ENCODE measurements around the gene L2HGDH. TPM values are rescaled to one million over a fixed set of nuclear protein-coding genes. Genes with fewer than 3 reads are reported as not detected.

L2HGDH gene
- total RNA-seq, 1 experiment from 2014 or later = 18.6 TPM

DNA sequence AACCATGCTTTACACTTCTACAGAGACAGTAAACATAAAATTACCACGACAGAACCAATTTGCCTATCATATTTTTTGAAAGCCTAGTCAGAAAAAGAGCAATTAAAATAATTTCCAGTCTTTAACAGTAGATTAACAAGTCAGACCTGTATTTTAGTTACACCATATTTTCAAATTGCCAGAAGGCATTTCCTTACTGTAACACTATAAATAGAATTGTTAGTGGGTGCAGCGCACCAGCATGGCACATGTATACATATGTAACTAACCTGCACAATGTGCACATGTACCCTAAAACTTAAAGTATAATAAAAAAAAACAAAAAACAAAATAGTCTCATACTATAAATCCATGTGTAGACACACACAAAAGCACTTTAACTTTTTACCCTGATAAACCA, 96.6 kb downstream of the L2HGDH start:
- intact Hi-C loops (cut with micrococcal nuclease; ENCODE audit: unreplicated experiment) = no loop called here
- Histone ChIP-seq H3K4me1 (replicated peaks; ENCODE audit: insufficient read depth) (peaks cover 13% of the 10 kb centered on the region), H2AFZ (no peak overlapping the region), H3K9me3 (ENCODE audit: insufficient read depth, low read depth) (no peaks in the 10 kb centered on the region; the same call in 1 of the 2 replicates), H3F3A (ENCODE audit: insufficient read depth, low read depth) (peaks cover 8% of the 10 kb centered on the region), H3K79me2 (ENCODE audit: low read depth) (0 out of 2 replicates have a peak, but pooled peaks cover 4% of the 10 kb centered on the region), H3K4me3 (0 out of 2 replicates have a peak overlapping the region, but pooled peaks have one; percentile 8), H3K36me3 (ENCODE audit: low read depth) (no peaks in the 10 kb centered on the region), H3K4me2 (peak overlapping the region; percentile 29), H4K20me1 (ENCODE audit: insufficient read depth) (no peaks in the 10 kb centered on the region), H3K27me3 (ENCODE audit: insufficient read depth, low read depth) (no peaks in the 10 kb centered on the region), H3K9me2 (ENCODE audit: insufficient read depth) (no peaks in the 10 kb centered on the region), H3K27ac (no peak overlapping the region; the same call in 1 of the 2 replicates)
- ChIA-PET CTCF (no interaction called here), POLR2A (ENCODE audit: unreplicated experiment) (no interaction called here)
- TF ChIP-seq, protein P1, sequence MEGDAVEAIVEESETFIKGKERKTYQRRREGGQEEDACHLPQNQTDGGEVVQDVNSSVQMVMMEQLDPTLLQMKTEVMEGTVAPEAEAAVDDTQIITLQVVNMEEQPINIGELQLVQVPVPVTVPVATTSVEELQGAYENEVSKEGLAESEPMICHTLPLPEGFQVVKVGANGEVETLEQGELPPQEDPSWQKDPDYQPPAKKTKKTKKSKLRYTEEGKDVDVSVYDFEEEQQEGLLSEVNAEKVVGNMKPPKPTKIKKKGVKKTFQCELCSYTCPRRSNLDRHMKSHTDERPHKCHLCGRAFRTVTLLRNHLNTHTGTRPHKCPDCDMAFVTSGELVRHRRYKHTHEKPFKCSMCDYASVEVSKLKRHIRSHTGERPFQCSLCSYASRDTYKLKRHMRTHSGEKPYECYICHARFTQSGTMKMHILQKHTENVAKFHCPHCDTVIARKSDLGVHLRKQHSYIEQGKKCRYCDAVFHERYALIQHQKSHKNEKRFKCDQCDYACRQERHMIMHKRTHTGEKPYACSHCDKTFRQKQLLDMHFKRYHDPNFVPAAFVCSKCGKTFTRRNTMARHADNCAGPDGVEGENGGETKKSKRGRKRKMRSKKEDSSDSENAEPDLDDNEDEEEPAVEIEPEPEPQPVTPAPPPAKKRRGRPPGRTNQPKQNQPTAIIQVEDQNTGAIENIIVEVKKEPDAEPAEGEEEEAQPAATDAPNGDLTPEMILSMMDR (conservative IDR thresholded peaks at IDR 0.05) = no peak
- TF ChIP-seq EZH2 (IDR thresholded peaks at IDR 0.05; ENCODE audit: low read depth) = no peak
- BruUV-seq (replicated peaks) = no TSS peak
- DNase-seq = peak in 1 of 2 experiments; percentile 49

DNA sequence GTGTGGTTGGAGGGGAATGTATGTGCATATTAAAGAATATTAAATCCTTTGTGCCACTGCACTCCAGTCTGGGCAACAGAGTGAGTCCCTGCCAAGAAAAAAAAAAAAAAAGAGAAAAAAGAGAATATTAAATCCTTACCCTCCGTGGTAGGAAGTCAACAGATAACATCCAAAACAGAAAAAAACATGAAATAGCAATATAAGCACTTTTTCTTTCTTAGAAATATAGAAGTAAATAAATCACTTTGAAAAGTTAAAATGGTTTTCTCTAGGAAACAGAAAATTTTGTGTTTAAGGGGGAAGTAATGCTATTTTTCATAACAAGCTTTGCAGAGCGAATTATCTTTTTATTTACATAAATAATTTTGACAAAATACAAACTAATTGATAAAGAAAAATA, 98.2 kb downstream of the L2HGDH start:
- H3K4me3 ChIP-seq = no peak overlapping the region
- H2AFZ ChIP-seq = no peak overlapping the region
- H4K20me1 ChIP-seq (ENCODE audit: insufficient read depth) = no peaks in the 10 kb centered on the region; the same call in 1 of the 2 replicates
- H3K36me3 ChIP-seq (ENCODE audit: low read depth) = no peaks in the 10 kb centered on the region
- H3K9me2 ChIP-seq (ENCODE audit: insufficient read depth) = no peaks in the 10 kb centered on the region
- no peak for DNase-seq
- TF ChIP-seq EZH2 (IDR thresholded peaks at IDR 0.05; ENCODE audit: low read depth) = no peak
- TF ChIP-seq, protein P1 (conservative IDR thresholded peaks at IDR 0.05) = no peak
- no TSS peak for BruUV-seq (replicated peaks)
- 0 out of 2 replicates have a peak, but pooled peaks cover 4% of the 10 kb centered on the region for H3K79me2 ChIP-seq (ENCODE audit: low read depth)
- peaks cover 8% of the 10 kb centered on the region for H3F3A ChIP-seq (ENCODE audit: insufficient read depth, low read depth)
- intact Hi-C loops (cut with micrococcal nuclease; ENCODE audit: unreplicated experiment) = no loop called here
- H3K4me2 ChIP-seq = no peak overlapping the region
- no peaks in the 10 kb centered on the region; the same call in 1 of the 2 replicates for H3K9me3 ChIP-seq (ENCODE audit: insufficient read depth, low read depth)
- H3K27me3 ChIP-seq (ENCODE audit: insufficient read depth, low read depth) = no peaks in the 10 kb centered on the region
- ChIA-PET POLR2A (ENCODE audit: unreplicated experiment) (no interaction called here), CTCF (no interaction called here)
- no peak overlapping the region for H3K27ac ChIP-seq
- peaks cover 13% of the 10 kb centered on the region for H3K4me1 ChIP-seq (replicated peaks; ENCODE audit: insufficient read depth)

DNA sequence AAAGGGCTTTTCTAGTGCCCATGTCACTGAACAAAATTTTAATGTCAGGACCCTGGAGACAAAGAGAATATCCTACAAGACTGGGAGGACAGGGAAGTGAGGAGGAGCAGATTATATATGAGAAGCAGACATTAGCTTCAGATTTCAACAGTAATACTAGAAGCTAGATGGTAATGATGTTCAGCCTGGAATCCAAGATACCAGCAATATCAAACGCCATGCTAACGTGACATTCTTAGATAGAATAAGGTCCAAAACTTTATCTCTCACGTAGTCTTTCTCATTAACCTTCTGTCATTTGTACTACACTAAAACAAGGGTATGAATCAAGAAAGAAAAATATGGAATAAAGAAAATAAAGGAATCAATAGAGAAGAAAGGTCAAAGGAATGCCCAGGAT, 99.3 kb downstream of the L2HGDH start:
- H3F3A ChIP-seq (ENCODE audit: insufficient read depth, low read depth) = peaks cover 8% of the 10 kb centered on the region
- no peak overlapping the region for H3K4me3 ChIP-seq
- no peak overlapping the region for H2AFZ ChIP-seq
- intact Hi-C loops (cut with micrococcal nuclease; ENCODE audit: unreplicated experiment) = no loop called here
- POLR2A ChIA-PET (ENCODE audit: unreplicated experiment) = interaction anchor here (0.6 to 0.7 kb wide), 2 partner anchors 31 to 345 kb away, joined by 3 to 5 read pairs; no protein-coding TSS in a partner anchor
- CTCF ChIA-PET = no interaction called here
- no peak overlapping the region for H3K27ac ChIP-seq
- no peaks in the 10 kb centered on the region for H3K36me3 ChIP-seq (ENCODE audit: low read depth)
- DNase-seq = no peak
- H3K27me3 ChIP-seq (ENCODE audit: insufficient read depth, low read depth) = no peaks in the 10 kb centered on the region
- no peaks in the 10 kb centered on the region for H3K9me2 ChIP-seq (ENCODE audit: insufficient read depth)
- H3K4me1 ChIP-seq (replicated peaks; ENCODE audit: insufficient read depth) = peaks cover 13% of the 10 kb centered on the region
- no peak overlapping the region for H3K4me2 ChIP-seq
- no peak for TF ChIP-seq EZH2 (IDR thresholded peaks at IDR 0.05; ENCODE audit: low read depth)
- TF ChIP-seq, protein P1 (conservative IDR thresholded peaks at IDR 0.05) = no peak
- no peaks in the 10 kb centered on the region; the same call in 1 of the 2 replicates for H3K9me3 ChIP-seq (ENCODE audit: insufficient read depth, low read depth)
- H3K79me2 ChIP-seq (ENCODE audit: low read depth) = 0 out of 2 replicates have a peak, but pooled peaks cover 4% of the 10 kb centered on the region
- H4K20me1 ChIP-seq (ENCODE audit: insufficient read depth) = no peaks in the 10 kb centered on the region; the same call in 1 of the 2 replicates
- no TSS peak for BruUV-seq (replicated peaks)

All from PC-9 (cell line).